ENCODE measurements around the gene TP53BP2.

The TP53BP2 gene

GRCh38 chr1:223729906-223730305 is 115.8 kb downstream of the TP53BP2 start:
- FAIRE-seq (no peak), DNase-seq (ENCODE audit: insufficient read length) (no peak)
- TF ChIP-seq TAF1 (IDR thresholded peaks at IDR 0.05; ENCODE audit: borderline replicate concordance, low read depth, low read length): no peak
- no peak for TF ChIP-seq POLR2A (IDR thresholded peaks at IDR 0.05; ENCODE audit: low read depth, low read length)
- TF ChIP-seq POLR2AphosphoS5 (IDR thresholded peaks at IDR 0.05; ENCODE audit: low read depth, low read length): no peak

All from GM12892 (cell line).